ENCODE data around the gene TNIP3.

DNA sequence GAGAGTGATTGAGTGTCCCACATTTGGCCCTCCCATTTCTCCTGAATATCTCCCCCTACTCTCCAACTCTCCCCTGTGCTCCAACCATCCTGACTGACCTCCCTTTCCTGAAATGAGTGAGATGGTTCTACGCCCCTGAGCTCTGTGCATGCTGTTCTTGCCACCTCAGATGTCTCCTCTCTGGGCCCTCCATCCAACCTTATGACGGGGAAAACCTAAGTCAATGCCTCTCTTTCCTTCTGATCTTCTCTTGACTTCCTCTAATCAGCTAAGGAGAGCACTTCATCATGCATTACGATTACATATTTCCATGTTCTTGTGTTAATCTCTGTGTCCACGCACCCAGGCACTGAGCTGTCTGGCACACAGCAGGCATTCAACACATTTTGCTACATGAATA is 1.1 kb upstream of the TNIP3 start:
- no peak for TF ChIP-seq POLR2AphosphoS5 (IDR thresholded peaks at IDR 0.05; ENCODE audit: borderline replicate concordance, low read depth, low read length)
- no peak for TF ChIP-seq EZH2 (IDR thresholded peaks at IDR 0.05)
- no peak for TF ChIP-seq FOXP2 (optimal IDR thresholded peaks at IDR 0.05; ENCODE audit: control extremely low read depth, extremely low read length, insufficient read depth)

Data from SK-N-MC (cell line).